ENCODE results near the gene LRMDA.

LRMDA gene

DNA sequence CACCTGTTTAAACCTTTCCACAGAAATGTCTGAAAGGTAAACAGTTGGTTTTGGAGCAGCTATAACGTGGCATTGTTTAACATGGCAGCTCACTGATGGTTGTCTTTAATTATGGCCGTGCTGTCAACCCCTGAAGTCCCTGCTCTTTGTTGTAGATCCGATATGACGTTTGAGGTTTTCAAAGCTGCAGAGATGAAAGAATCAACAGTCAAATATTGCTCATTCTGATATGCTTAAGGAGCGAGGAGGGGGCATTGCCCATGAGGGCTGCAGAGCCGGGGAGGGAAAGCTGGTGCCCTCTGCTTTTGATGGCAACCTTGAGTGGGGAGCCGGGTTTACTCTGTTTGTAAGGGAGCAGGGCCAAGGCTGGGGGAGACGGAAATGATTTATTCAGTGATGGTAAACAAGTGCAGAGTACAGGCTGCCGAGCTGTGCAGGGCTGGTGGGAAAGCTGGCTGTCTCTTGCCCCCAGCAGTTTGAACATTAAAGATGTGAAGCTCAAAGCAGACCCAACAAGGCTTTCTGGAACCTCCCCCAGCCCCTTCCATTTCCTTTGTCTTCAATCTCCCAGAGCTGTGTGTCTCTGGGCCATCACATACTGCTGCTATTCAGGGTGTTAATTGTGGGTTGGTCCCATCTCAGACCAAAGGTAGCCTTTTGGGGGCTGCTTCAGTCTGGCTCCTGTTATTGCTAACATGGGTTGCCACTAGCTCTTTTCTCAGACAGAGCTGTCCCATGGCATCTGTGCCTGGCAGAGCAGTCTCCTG, 345.5 kb downstream of the LRMDA start:
- no peak for DNase-seq (ENCODE audit: low read depth)

GRCh38 chr10:75778665-75779064, 347.2 kb downstream of the LRMDA start:
- DNase-seq (ENCODE audit: low read depth): no peak

GRCh38 chr10:75779276-75779675, 347.9 kb downstream of the LRMDA start:
- DNase-seq (ENCODE audit: low read depth): no peak

DNA sequence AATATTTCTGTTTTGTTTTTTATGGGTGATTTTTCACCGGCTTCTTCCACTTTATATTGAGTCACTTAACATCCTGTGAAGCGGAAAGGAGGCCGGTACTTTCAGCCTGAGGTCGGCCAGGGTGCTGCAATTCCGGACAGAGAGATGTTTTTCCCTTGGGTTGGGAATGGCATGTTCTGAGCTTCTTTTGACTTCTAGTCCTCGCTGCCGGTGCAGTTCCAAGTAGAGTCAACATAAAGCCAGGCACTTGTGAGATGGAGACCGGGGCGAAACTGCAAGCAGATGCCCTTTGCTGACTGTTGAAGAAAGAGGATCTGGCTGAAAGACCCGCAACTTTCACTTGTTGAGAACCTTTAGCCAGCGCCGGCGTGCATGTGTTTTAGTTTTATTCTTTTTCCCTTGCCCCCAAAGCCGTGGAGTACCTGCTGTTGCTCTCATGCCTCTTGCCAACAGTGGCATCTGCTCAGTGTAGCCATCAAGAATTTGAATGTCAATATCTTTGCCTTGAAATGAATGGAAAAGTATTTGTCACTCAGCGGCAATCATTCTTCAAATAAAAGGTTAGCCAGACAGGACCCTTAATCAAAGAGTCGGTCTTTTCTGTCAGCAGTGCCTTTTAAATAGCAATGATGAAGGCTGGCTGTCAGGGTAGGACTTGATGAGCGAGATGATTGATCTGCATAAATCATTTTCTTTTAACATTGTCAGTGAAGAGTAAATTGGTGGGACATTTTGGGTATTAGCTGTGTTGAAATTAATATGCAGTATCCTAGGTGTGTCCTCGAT, 351.2 kb downstream of the LRMDA start:
- DNase-seq (ENCODE audit: low read depth): no peak

GRCh38 chr10:75788394-75789205, 357.2 kb downstream of the LRMDA start:
- DNase-seq (ENCODE audit: low read depth): no peak

DNA sequence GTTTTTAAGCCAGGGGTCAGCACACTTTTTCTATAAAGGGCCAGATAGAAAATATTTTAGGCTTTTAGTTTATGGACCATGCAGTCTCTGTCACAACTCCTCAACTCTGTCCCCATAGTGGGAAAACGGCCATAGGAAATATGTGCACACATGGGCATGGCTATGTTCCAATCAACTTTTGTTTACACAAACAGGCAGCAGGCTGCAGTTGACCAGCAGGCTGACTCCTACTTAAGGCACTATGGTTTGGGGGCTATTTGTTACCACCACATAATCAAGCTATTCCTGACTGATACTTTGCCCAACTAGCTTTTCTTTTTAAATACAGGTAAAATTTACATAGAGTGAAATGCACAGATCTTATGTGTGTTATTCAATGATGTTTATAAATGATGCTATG, 362.4 kb downstream of the LRMDA start:
- no peak for DNase-seq (ENCODE audit: low read depth)

GRCh38 chr10:75801121-75801520, 369.7 kb downstream of the LRMDA start:
- no peak for DNase-seq (ENCODE audit: low read depth)

- no peak for DNase-seq (ENCODE audit: low read depth)
These were observed 370.2 kb downstream of the LRMDA start for GRCh38 chr10:75801661-75802060.

DNA sequence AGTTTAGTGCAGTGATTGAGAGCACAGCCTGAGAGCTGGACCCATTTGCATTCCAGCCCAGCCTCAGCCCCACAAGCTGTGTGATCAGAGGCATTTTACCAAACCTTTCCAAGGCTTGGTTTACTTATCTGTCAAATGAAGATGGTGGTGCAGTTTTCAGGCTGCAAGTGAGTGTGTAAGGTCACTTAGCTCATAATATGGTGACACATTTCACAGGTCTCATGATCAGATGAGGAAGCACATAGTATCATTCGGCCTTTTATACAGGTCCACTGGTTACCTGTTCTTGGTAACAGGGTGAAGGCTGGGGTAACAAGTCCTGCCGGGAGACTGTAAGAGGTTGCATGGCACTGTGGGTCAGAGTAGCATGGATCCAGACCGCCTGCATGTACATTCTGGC, 371.7 kb downstream of the LRMDA start:
- no peak for DNase-seq (ENCODE audit: low read depth)

- no peak for DNase-seq (ENCODE audit: low read depth)
These were observed 372.6 kb downstream of the LRMDA start for GRCh38 chr10:75803816-75804552.

DNA sequence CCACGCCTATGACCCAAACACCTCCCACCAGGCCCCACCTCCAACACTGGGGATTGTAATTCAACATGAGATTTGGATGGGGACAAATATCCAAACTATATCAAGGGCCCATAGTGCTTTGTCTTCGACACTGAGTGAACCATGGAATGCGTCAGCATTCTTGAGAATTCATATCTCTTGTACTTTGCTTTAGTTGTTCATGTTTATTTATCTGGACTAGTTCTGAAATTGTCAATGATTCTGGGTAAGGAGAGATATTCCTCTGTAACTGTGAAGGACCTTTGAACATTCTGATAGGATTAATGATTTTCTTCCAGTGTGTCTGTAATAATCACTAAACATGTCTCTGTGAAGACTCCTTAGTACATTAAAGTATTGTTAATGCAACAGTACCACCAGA, 374.8 kb downstream of the LRMDA start:
- DNase-seq (ENCODE audit: low read depth): no peak

DNA sequence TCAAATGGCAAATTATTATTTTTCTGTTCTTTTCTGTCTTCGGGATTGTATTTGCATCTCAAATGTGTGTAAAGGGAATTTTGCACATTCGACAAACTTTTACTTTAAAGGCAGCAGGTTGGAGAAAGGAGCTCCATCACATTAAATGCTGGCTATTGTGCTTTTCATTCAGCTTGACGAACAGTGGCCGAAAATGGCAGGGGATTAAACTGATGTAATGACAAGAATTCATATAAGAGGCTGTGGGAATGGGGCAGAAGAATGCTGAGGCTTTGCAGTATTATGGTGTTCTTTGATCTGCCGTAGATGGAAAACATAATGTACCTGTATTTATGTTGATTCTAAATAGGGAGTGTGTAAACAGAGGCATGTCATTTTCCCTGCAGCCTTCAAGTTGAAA, 376.0 kb downstream of the LRMDA start:
- DNase-seq (ENCODE audit: low read depth): no peak

- no peak for DNase-seq (ENCODE audit: low read depth)
These were observed 377.6 kb downstream of the LRMDA start for GRCh38 chr10:75809003-75809402.

DNA sequence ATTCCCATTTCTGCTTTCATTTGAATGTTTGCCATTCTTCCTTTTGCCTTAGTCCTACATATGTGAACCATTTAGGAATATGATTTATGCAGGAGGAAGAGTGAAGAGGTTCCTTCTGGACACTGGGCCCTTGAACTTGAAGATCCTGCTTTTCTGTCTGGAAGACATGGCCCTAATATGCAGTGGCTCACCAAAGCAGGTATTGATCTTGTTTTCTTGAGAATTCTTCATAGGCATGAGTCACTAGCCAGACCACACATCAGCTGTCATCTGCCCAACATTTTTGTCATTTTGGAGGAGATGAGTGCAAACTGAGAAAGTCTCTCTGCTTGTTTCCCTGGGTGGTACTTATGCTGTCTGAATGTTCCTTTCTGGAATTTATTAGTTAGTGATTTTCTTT, 382.6 kb downstream of the LRMDA start:
- DNase-seq (ENCODE audit: low read depth): no peak

- DNase-seq (ENCODE audit: low read depth): no peak
These were observed 383.6 kb downstream of the LRMDA start for GRCh38 chr10:75815066-75815465.

- no peak for DNase-seq (ENCODE audit: low read depth)
These were observed 385.8 kb downstream of the LRMDA start for GRCh38 chr10:75817198-75817597.

DNA sequence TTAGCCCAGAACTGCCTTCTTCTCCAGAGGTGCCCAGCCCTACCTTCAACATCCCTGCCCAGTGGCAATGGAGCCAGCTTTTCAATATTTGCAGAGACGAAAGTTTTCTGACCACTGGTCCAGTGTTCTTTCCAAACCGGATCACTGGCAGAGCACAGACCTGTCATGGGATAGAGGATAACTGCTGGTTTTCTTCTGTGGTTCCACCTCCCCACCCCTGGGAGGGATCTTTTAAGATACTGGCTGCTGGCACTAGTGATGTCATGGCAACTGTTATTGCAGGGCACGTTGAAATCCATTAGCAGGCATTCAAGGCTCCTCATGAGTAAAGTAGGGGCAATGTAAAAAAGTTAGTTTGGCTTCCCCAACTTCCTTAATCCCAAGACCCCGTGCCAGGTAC, 387.1 kb downstream of the LRMDA start:
- DNase-seq (ENCODE audit: low read depth): no peak

- DNase-seq (ENCODE audit: low read depth): no peak
These were observed 393.8 kb downstream of the LRMDA start for GRCh38 chr10:75825235-75825634.

- DNase-seq (ENCODE audit: low read depth): no peak
These were observed 394.2 kb downstream of the LRMDA start for GRCh38 chr10:75825661-75826060.

GRCh38 chr10:75826846-75827245, 395.4 kb downstream of the LRMDA start:
- no peak for DNase-seq (ENCODE audit: low read depth)

DNA sequence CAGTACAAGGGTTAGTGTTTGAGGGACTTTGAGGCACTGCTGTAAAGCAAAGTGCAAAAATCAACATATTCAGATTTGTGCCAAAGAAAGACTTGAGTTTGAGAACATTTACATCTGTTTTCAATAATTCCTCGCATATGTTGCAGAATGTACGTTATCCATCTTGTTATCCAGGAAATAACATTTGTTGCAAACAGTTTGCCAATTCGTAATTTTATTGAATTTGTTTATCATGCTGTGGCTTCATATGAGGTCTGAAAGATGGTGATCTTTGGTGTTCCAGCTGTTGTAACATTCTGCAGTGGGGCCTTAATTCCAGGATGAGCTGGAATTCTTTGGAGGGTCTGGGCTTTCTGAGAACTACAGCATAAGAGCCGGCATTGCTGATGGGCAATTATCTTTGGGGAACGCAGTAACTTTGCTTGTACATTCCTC, 396.2 kb downstream of the LRMDA start:
- no peak for DNase-seq (ENCODE audit: low read depth)

- no peak for DNase-seq (ENCODE audit: low read depth)
These were observed 397.0 kb downstream of the LRMDA start for GRCh38 chr10:75828413-75828812.

All from T follicular helper cell (primary cell).